Osteoblast (primary cell): Measurements from ENCODE around the gene FAM9A. TPM values are rescaled to one million over a fixed set of nuclear protein-coding genes. Genes with fewer than 3 reads are reported as not detected.

Source experiments
- DNase-seq: peaks from one replicate; pipeline ENCODE4 v3.0.0; 2011; ENCODE audit warnings: low spot score, mixed read lengths; ENCODE audit not compliant: insufficient read length; ENCODE audit errors: missing footprints
- H2AFZ ChIP-seq: 2 replicates; pipeline ENCODE4 v1.6.0; 2011; ENCODE audit warnings: mild to moderate bottlenecking, low read length
- H3K27ac ChIP-seq: 2 replicates; pipeline ENCODE4 v1.5.1; 2011; ENCODE audit warnings: mild to moderate bottlenecking, low read depth, low read length, moderate library complexity
- H3K27me3 ChIP-seq: 2 replicates; pipeline ENCODE4 v1.6.0; 2012; ENCODE audit warnings: mild to moderate bottlenecking, control low read depth, inconsistent platforms, low read length, moderate library complexity; ENCODE audit not compliant: insufficient read depth
- H3K36me3 ChIP-seq: 2 replicates; pipeline ENCODE4 v1.5.1; 2011; ENCODE audit warnings: mild to moderate bottlenecking, low read length, control low read depth, moderate library complexity; ENCODE audit not compliant: insufficient read depth
- H3K4me1 ChIP-seq: 2 replicates; pipeline ENCODE4 v1.5.1; 2011; ENCODE audit warnings: mild to moderate bottlenecking, low read length, control low read depth, moderate library complexity; ENCODE audit not compliant: insufficient read depth
- H3K4me2 ChIP-seq: 2 replicates; pipeline ENCODE4 v1.6.0; 2011; ENCODE audit warnings: mild to moderate bottlenecking, low read length; ENCODE audit not compliant: insufficient read depth
- H3K4me3 ChIP-seq: fragments of 200-600 bp; sonication (generic); 3 replicates; pipeline ENCODE4 v1.5.1; 2012; ENCODE audit warnings: mild to moderate bottlenecking, low read length, inconsistent platforms; ENCODE audit not compliant: insufficient read depth
- H3K79me2 ChIP-seq: 2 replicates; pipeline ENCODE4 v1.6.0; 2012; ENCODE audit warnings: mild to moderate bottlenecking, low read length, control low read depth, inconsistent platforms; ENCODE audit not compliant: insufficient read depth
- H3K9me3 ChIP-seq: 2 replicates; pipeline ENCODE4 v1.5.1; 2011; ENCODE audit warnings: low read depth, low read length, control low read depth
- H4K20me1 ChIP-seq: 2 replicates; pipeline ENCODE4 v1.6.0; 2012; ENCODE audit warnings: mild to moderate bottlenecking, low read length, control low read depth; ENCODE audit not compliant: insufficient read depth
- total RNA-seq: library from RNA; depleted of rRNA; stranded (reverse); fragments of >200 nt; gene quantifications from 2 replicates; pipeline ENCODE4 v1.2.3, GENCODE V29; 2012
- TF ChIP-seq, protein P1 (sequence below): IDR thresholded peaks from 2 replicates; pipeline ENCODE4 v1.5.1; 2011; ENCODE audit warnings: mild to moderate bottlenecking, low read depth, low read length, moderate library complexity; ENCODE audit errors: extremely low read depth

Gene FAM9A
- total RNA-seq, 1 donor = not detected

DNA sequence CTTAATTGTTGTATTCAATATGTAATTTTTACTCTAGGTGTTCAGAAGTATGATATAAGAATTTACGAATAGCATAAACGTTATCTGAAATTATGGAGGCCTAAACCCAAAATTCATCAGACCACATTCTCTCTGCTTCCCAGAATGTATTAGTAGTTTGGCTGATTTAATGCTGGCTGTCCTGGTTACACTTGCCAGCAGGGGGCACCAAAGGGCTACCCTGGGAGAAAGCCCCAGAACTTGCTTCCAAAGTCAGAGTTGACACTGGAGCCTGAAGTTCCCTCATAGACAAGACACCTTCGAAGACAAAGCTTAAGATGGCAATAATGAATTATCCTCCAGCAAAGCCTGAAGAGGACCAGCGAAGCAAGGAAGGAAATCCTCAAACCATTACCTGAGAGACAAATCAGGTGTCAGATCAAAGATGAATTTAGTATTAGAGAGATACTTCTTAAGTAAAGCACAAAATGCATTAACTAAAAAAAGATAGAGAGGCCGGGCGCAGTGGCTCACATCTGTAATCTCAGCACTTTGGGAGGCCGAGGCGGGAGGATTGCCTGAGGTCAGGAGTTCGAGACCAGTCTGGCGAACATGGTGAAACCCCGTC lies 58.0 kb downstream of the FAM9A start:
- H3K36me3 ChIP-seq = no peaks in the 10 kb centered on the region
- H4K20me1 ChIP-seq = no peaks in the 10 kb centered on the region
- H3K4me3 ChIP-seq = no peak overlapping the region
- no peak overlapping the region for H2AFZ ChIP-seq
- no peak overlapping the region for H3K27ac ChIP-seq
- no peaks in the 10 kb centered on the region for H3K79me2 ChIP-seq
- no peaks in the 10 kb centered on the region for H3K9me3 ChIP-seq
- no peak overlapping the region for H3K4me2 ChIP-seq
- H3K4me1 ChIP-seq = no peaks in the 10 kb centered on the region
- TF ChIP-seq, protein P1, sequence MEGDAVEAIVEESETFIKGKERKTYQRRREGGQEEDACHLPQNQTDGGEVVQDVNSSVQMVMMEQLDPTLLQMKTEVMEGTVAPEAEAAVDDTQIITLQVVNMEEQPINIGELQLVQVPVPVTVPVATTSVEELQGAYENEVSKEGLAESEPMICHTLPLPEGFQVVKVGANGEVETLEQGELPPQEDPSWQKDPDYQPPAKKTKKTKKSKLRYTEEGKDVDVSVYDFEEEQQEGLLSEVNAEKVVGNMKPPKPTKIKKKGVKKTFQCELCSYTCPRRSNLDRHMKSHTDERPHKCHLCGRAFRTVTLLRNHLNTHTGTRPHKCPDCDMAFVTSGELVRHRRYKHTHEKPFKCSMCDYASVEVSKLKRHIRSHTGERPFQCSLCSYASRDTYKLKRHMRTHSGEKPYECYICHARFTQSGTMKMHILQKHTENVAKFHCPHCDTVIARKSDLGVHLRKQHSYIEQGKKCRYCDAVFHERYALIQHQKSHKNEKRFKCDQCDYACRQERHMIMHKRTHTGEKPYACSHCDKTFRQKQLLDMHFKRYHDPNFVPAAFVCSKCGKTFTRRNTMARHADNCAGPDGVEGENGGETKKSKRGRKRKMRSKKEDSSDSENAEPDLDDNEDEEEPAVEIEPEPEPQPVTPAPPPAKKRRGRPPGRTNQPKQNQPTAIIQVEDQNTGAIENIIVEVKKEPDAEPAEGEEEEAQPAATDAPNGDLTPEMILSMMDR = peak; percentile 71
- no peak for DNase-seq
- no peaks in the 10 kb centered on the region for H3K27me3 ChIP-seq

DNA sequence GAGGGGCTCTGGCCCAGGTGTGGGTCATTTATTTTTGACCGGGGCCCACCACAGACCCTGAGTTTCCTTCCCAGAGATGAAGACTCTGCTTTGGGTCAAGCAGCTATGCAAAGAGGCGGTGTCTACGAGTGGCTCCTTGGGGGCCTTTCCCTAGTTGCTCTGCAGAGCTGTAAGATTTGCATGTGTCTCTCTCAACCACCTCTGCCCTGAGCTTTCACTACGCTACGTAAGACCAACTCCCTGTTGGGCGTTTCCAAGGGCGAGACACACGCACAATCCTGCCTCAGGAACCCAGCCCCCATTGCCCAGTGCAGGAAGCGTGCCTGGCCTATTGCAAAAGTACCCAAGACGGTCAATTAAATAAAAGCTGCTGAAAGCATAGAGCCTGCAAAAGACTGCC lies 59.2 kb downstream of the FAM9A start:
- DNase-seq = no peak
- no peak overlapping the region for H3K4me3 ChIP-seq
- no peaks in the 10 kb centered on the region for H3K4me1 ChIP-seq
- no peak overlapping the region for H3K27ac ChIP-seq
- no peak overlapping the region for H3K4me2 ChIP-seq
- no peaks in the 10 kb centered on the region for H4K20me1 ChIP-seq
- H3K27me3 ChIP-seq = no peaks in the 10 kb centered on the region
- no peaks in the 10 kb centered on the region for H3K9me3 ChIP-seq
- H3K79me2 ChIP-seq = no peaks in the 10 kb centered on the region
- H2AFZ ChIP-seq = no peak overlapping the region
- TF ChIP-seq, protein P1 = no peak
- no peaks in the 10 kb centered on the region for H3K36me3 ChIP-seq

Other genes with a start within 250 kb of the FAM9A start
- gene ANOS1, start 69.2 kb downstream of the FAM9A start, total RNA-seq = 1.1 and 1.5 TPM in 2 replicates
- gene FAM9B, start 232.7 kb upstream of the FAM9A start, total RNA-seq = not detected in 2 replicates